ENCODE data around the gene NR1D1. TPM values are rescaled to one million over a fixed set of nuclear protein-coding genes. Genes with fewer than 3 reads are reported as not detected.
A peak's percentile ranks its signal among the peaks of the same experiment; 100 is the strongest.

NR1D1 gene
- total and polyA plus RNA-seq, 7 experiments from 2014 or later: 3.6 to 34.2 (median 16.4) TPM

DNA sequence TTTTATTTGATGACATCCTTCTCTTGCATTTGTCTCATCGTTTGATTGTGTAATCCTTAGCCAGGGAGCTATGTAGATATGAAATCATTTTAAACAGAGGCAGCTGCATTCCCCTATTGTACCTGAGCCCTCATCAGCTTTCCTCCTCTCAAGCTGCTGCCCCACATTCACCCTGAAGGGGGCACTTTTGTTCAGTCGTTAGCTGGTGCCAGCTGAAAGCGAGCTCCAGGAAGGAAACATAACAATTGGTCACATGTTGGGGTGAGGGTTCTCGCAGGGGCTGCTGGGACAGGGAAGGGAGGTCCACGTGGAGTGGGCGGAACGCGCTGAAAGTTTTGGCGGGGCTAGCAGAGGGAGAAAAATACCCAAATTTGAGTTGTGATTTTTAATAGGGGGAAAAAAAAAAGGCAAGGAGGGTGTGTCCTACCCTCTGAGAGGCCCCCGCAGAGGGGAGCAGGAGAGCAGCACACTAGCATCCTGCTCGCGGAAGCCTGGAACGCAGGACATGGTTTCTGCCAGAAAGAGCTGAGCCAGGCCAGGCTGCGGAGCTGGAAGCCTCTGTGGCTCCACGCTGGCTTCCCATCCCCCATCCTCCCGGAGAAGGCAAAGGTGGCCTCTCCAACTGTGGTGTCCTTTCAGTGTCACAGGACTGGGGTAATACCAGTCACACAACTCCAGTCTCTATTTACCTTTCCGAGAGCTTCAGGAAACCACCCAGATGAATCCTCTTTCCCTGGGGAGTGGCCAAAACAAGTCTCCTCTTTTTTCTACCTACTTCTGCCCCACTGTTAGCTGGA lies 12.9 kb upstream of the NR1D1 start:
- H3K27me3 Mint-ChIP-seq: no peaks in the 10 kb centered on the region
- H3K9me3 Mint-ChIP-seq: no peaks in the 10 kb centered on the region
- ATAC-seq: peak; percentile 89

GRCh38 chr17:40112718-40113109 lies 12.3 kb upstream of the NR1D1 start:
- H3K9me3 ChIP-seq (ENCODE audit: control insufficient read depth in 2 of 3, low read length in 3 of 3): no peaks in the 10 kb centered on the region
- peak overlapping the region; percentile 57 to 100 (median 91) for H3K27ac Mint-ChIP-seq
- DNase-seq (no peak), ATAC-seq (no peak)
- H3K9me3 Mint-ChIP-seq: no peaks in the 10 kb centered on the region
- peak overlapping the region in 8 of 10 donors; percentile 75 to 98 (median 85) for H3K4me3 Mint-ChIP-seq
- no peaks in the 10 kb centered on the region for H3K27me3 ChIP-seq (ENCODE audit: control insufficient read depth in 2 of 2, insufficient read depth in 2 of 2, low read length in 2 of 2)
- ChIA-PET CTCF (interaction anchor here (0.6 to 7.3 kb wide), 40 partner anchors 8 to 491 kb away, joined by 3 to 134 read pairs (median 6); partner anchors contain the start of genes CASC3, CSF3, MED24 and MSL1), POLR2A (interaction anchor here (0.6 to 9.0 kb wide), 26 partner anchors 8 to 1854 kb away, joined by 3 to 291 read pairs (median 6); partner anchors contain the start of genes CASC3, CNP, MED24 and MSL1)
- peaks cover 45 to 68% (median 57%) of the 10 kb centered on the region in 7 donors for H3K4me1 Mint-ChIP-seq
- H3K36me3 Mint-ChIP-seq: no peaks in the 10 kb centered on the region
- peaks cover 57 to 59% of the 10 kb centered on the region in 2 donors for H3K4me1 ChIP-seq (ENCODE audit: control insufficient read depth in 2 of 2, insufficient read depth in 2 of 2, low read length in 2 of 2)
- no peak overlapping the region for H3K4me3 ChIP-seq (ENCODE audit: low read length)
- H3K27ac ChIP-seq (ENCODE audit: low read depth, low read length): peak overlapping the region; percentile 66
- no peaks in the 10 kb centered on the region for H3K36me3 ChIP-seq (ENCODE audit: control insufficient read depth in 2 of 3, insufficient read depth in 3 of 3, low read length in 3 of 3)
- peaks cover 0 to 4% (median 0%) of the 10 kb centered on the region in 5 donors for H3K27me3 Mint-ChIP-seq
- intact Hi-C loops (cut with micrococcal nuclease): loop anchor here (1.0 to 5.0 kb wide), 11 partner anchors 9 to 175 kb away; partner anchors contain the start of genes CASC3 (in 2 of the 2), CDC6 (in 2 of the 2), RAPGEFL1 (in 2 of the 2) and MED24 (in 1 of the 2)

More for the DNA sequence above, 12.9 kb upstream of the NR1D1 start:
- Histone ChIP-seq H3K27ac (ENCODE audit: low read depth, low read length) (peak overlapping the region; percentile 69), H3K36me3 (ENCODE audit: control insufficient read depth in 2 of 3, insufficient read depth in 3 of 3, low read length in 3 of 3) (no peaks in the 10 kb centered on the region), H3K4me1 (ENCODE audit: control insufficient read depth in 2 of 2, insufficient read depth in 2 of 2, low read length in 2 of 2) (peaks cover 52 to 55% of the 10 kb centered on the region in 2 donors), H3K4me3 (ENCODE audit: low read length) (peak overlapping the region; percentile 58), H3K9me3 (ENCODE audit: control insufficient read depth in 2 of 3, low read length in 3 of 3) (no peaks in the 10 kb centered on the region), H3K27me3 (ENCODE audit: control insufficient read depth in 2 of 2, insufficient read depth in 2 of 2, low read length in 2 of 2) (no peaks in the 10 kb centered on the region)
- intact Hi-C loops (cut with micrococcal nuclease): loop anchor here (1.0 to 5.0 kb wide), 11 partner anchors 8 to 174 kb away; partner anchors contain the start of genes CASC3 (in 2 of the 2), CDC6 (in 2 of the 2), RAPGEFL1 (in 2 of the 2) and MED24 (in 1 of the 2)
- ChIA-PET POLR2A (interaction anchor here (0.6 to 9.0 kb wide), 30 partner anchors 8 to 1853 kb away, joined by 3 to 291 read pairs (median 6); partner anchors contain the start of genes CASC3, CNP, MED24 and MSL1), CTCF (interaction anchor here (0.6 to 7.3 kb wide), 41 partner anchors 8 to 492 kb away, joined by 3 to 134 read pairs (median 6); partner anchors contain the start of genes CASC3, MED24, MSL1 and NR1D1)
- peak; percentile 69 to 95 (median 93) for DNase-seq
- Mint-ChIP-seq H3K36me3 (no peaks in the 10 kb centered on the region), H3K4me3 (peak overlapping the region; percentile 75 to 98 (median 85)), H3K27ac (peak overlapping the region; percentile 57 to 100 (median 91)), H3K4me1 (peaks cover 41 to 67% (median 56%) of the 10 kb centered on the region in 7 donors)

- intact Hi-C loops (cut with micrococcal nuclease): loop anchor here (2.0 to 5.0 kb wide), 3 partner anchors 65 to 175 kb away; partner anchors contain the start of genes RAPGEFL1 (in 2 of the 2) and CDC6 (in 1 of the 2)
- H3K36me3 Mint-ChIP-seq: no peaks in the 10 kb centered on the region
- H3K4me1 ChIP-seq (ENCODE audit: control insufficient read depth in 2 of 2, insufficient read depth in 2 of 2, low read length in 2 of 2): peaks cover 62 to 64% of the 10 kb centered on the region in 2 donors
- CTCF ChIA-PET: interaction anchor here (0.6 to 7.3 kb wide), 36 partner anchors 9 to 312 kb away, joined by 3 to 134 read pairs (median 8); partner anchors contain the start of genes CASC3, CSF3, MED24 and MSL1
- POLR2A ChIA-PET: interaction anchor here (0.6 to 9.0 kb wide), 21 partner anchors 9 to 190 kb away, joined by 3 to 291 read pairs (median 8); partner anchors contain the start of genes CASC3, MED24, MSL1 and NR1D1
- DNase-seq (no peak), ATAC-seq (no peak)
- H3K9me3 ChIP-seq (ENCODE audit: control insufficient read depth in 2 of 3, low read length in 3 of 3): no peaks in the 10 kb centered on the region
- peaks cover 50 to 73% (median 62%) of the 10 kb centered on the region in 7 donors for H3K4me1 Mint-ChIP-seq
- H3K4me3 ChIP-seq (ENCODE audit: low read length): no peak overlapping the region
- peak overlapping the region in 9 of 10 donors; percentile 11 to 88 (median 75) for H3K4me3 Mint-ChIP-seq
- H3K27ac ChIP-seq (ENCODE audit: low read depth, low read length): peak overlapping the region; percentile 66
- H3K9me3 Mint-ChIP-seq: no peaks in the 10 kb centered on the region
- peaks cover 0 to 5% (median 0%) of the 10 kb centered on the region in 5 donors for H3K27me3 Mint-ChIP-seq
- no peaks in the 10 kb centered on the region for H3K36me3 ChIP-seq (ENCODE audit: control insufficient read depth in 2 of 3, insufficient read depth in 3 of 3, low read length in 3 of 3)
- H3K27ac Mint-ChIP-seq: peak overlapping the region; percentile 57 to 100 (median 99)
- H3K27me3 ChIP-seq (ENCODE audit: control insufficient read depth in 2 of 2, insufficient read depth in 2 of 2, low read length in 2 of 2): no peaks in the 10 kb centered on the region
Measured at GRCh38 chr17:40112191-40112711, 11.9 kb upstream of the NR1D1 start.

DNA sequence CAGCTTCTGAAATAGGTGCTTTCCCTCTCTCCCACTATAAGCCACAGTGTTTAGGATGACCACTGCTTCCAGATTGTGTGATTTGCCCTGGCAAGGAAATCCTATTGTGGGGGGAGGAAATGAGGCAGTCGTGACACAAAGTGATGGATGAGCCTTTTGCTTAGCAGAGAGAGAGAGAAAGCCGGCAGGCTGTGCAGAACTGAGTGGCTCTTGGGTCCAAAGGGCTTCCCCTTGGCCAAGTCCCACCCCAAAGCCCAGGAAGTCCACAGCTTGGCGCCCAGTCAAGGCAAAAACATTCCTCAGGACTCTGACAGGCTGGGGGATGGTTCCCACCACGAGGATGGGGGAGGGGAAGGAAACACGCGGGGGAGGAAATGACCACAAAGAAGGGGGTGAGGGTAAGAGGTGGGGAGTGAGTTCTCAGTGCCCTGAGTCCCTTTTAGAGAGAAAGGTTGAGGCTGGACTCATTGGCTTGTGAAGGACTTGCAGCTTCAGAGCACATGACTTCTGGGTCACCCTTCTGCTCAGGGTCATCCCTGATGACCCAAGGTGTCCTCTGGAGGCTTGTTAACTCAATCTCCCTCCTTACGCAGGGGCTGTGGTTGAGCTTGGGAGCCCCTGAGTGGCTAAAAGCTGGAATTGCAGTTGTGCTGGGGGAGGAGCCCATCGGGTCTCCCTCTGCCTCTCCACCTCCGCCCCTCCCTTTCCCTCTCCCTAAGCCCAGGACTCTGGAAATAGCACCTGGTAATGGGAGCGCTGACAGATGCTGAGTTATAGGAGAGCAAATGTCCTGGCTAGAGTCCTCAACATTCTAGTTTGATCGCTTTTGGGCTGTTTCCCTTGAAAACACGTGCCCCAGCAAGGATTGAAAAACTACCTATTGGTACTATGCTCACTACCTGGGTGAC lies 11.1 kb upstream of the NR1D1 start:
- Histone ChIP-seq H3K36me3 (ENCODE audit: control insufficient read depth in 2 of 3, insufficient read depth in 3 of 3, low read length in 3 of 3) (no peaks in the 10 kb centered on the region), H3K4me3 (ENCODE audit: low read length) (peak overlapping the region; percentile 14), H3K9me3 (ENCODE audit: control insufficient read depth in 2 of 3, low read length in 3 of 3) (no peaks in the 10 kb centered on the region), H3K27me3 (ENCODE audit: control insufficient read depth in 2 of 2, insufficient read depth in 2 of 2, low read length in 2 of 2) (no peaks in the 10 kb centered on the region), H3K27ac (ENCODE audit: low read depth, low read length) (peak overlapping the region; percentile 66), H3K4me1 (ENCODE audit: control insufficient read depth in 2 of 2, insufficient read depth in 2 of 2, low read length in 2 of 2) (peaks cover 68 to 71% of the 10 kb centered on the region in 2 donors)
- Mint-ChIP-seq H3K4me1 (peaks cover 57 to 81% (median 69%) of the 10 kb centered on the region in 7 donors), H3K36me3 (no peaks in the 10 kb centered on the region), H3K27ac (peak overlapping the region; percentile 57 to 100 (median 99)), H3K9me3 (no peaks in the 10 kb centered on the region), H3K27me3 (peaks cover 0 to 13% (median 0%) of the 10 kb centered on the region in 5 donors), H3K4me3 (peak overlapping the region; percentile 58 to 88 (median 76))
- ChIA-PET POLR2A (interaction anchor here (0.6 to 9.0 kb wide), 18 partner anchors 9 to 107 kb away, joined by 3 to 291 read pairs (median 8); partner anchors contain the start of genes CASC3, MED24, MSL1 and NR1D1), CTCF (interaction anchor here (0.6 to 7.3 kb wide), 22 partner anchors 8 to 313 kb away, joined by 3 to 134 read pairs (median 10); partner anchors contain the start of genes CSF3, MSL1, NR1D1 and THRA)
- DNase-seq (peak; percentile 47 to 73 (median 68)), ATAC-seq (peak; percentile 49)
- intact Hi-C loops (cut with micrococcal nuclease): loop anchor here (1.0 to 5.0 kb wide), 11 partner anchors 25 to 176 kb away; partner anchors contain the start of genes RAPGEFL1 (in 2 of the 2), THRA (in 2 of the 2) and CDC6 (in 1 of the 2)

- peak overlapping the region; percentile 24 to 88 (median 76) for H3K4me3 Mint-ChIP-seq
- H3K36me3 Mint-ChIP-seq: no peaks in the 10 kb centered on the region
- H3K9me3 Mint-ChIP-seq: no peaks in the 10 kb centered on the region
- CTCF ChIA-PET: interaction anchor here (0.6 to 7.3 kb wide), 11 partner anchors 12 to 234 kb away, joined by 3 to 134 read pairs (median 52); partner anchors contain the start of genes MSL1, NR1D1 and THRA
- ATAC-seq (no peak), DNase-seq (no peak)
- POLR2A ChIA-PET: interaction anchor here (1.2 to 9.0 kb wide), 10 partner anchors 12 to 56 kb away, joined by 3 to 291 read pairs (median 10); partner anchors contain the start of genes MED24, MSL1, NR1D1 and THRA
- intact Hi-C loops (cut with micrococcal nuclease): loop anchor here in 1 of 2 donors (2.0 to 5.0 kb wide), 2 partner anchors 47 to 177 kb away; partner anchors contain the start of genes CDC6 and THRA
- Histone ChIP-seq H3K9me3 (ENCODE audit: control insufficient read depth in 2 of 3, low read length in 3 of 3) (no peaks in the 10 kb centered on the region), H3K36me3 (ENCODE audit: control insufficient read depth in 2 of 3, insufficient read depth in 3 of 3, low read length in 3 of 3) (no peaks in the 10 kb centered on the region), H3K27me3 (ENCODE audit: control insufficient read depth in 2 of 2, insufficient read depth in 2 of 2, low read length in 2 of 2) (no peaks in the 10 kb centered on the region), H3K27ac (ENCODE audit: low read depth, low read length) (peak overlapping the region; percentile 66), H3K4me3 (ENCODE audit: low read length) (no peak overlapping the region), H3K4me1 (ENCODE audit: control insufficient read depth in 2 of 2, insufficient read depth in 2 of 2, low read length in 2 of 2) (peaks cover 80 to 84% of the 10 kb centered on the region in 2 donors)
- peak overlapping the region; percentile 75 to 100 (median 99) for H3K27ac Mint-ChIP-seq
- H3K4me1 Mint-ChIP-seq: peaks cover 70 to 86% (median 79%) of the 10 kb centered on the region in 7 donors
- H3K27me3 Mint-ChIP-seq: peaks cover 0 to 21% (median 0%) of the 10 kb centered on the region in 5 donors
Measured at GRCh38 chr17:40110026-40110845, 9.8 kb upstream of the NR1D1 start.

Measured in naive thymus-derived CD4-positive, alpha-beta T cell (primary cell).